K562 (cell line): ENCODE results near the gene SLC12A1. TPM values are rescaled to one million over a fixed set of nuclear protein-coding genes. Genes with fewer than 3 reads are reported as not detected.

Experiments
- HEY1 ChIP-seq: fragments of 250-450 bp; sonication (Bioruptor Pico); IDR thresholded peaks from 2 replicates; pipeline ENCODE4 v1.5.0; 2020; ENCODE audit warnings: mild to moderate bottlenecking, moderate library complexity, borderline replicate concordance
- KHSRP ChIP-seq: fragments of 450-650 bp; IDR thresholded peaks from 2 replicates; pipeline ENCODE4 v1.6.1; 2017
- PCBP1 ChIP-seq: fragments of 200-400 bp; formaldehyde crosslinking; IDR thresholded peaks from 2 replicates; pipeline ENCODE4 v1.6.1; 2018; ENCODE audit warnings: mild to moderate bottlenecking, low read depth, low read length; ENCODE audit not compliant: poor library complexity, severe bottlenecking
- PTTG1 ChIP-seq: fragments of 450-650 bp; IDR thresholded peaks from 2 replicates; pipeline ENCODE4 v1.6.1; 2016; ENCODE audit warnings: low read depth, mild to moderate bottlenecking, missing genetic modification characterization, missing compliant biosample characterization
- RBFOX2 ChIP-seq: fragments of 200-400 bp; formaldehyde crosslinking; IDR thresholded peaks from 2 replicates; pipeline ENCODE4 v1.6.1; 2017; ENCODE audit warnings: low read depth, mild to moderate bottlenecking, low read length, moderate library complexity
- TAF1 ChIP-seq: IDR thresholded peaks from 2 replicates; pipeline ENCODE4 v1.6.1; 2011; ENCODE audit warnings: mild to moderate bottlenecking, low read length, moderate library complexity; ENCODE audit not compliant: insufficient read depth, control insufficient read depth, severe bottlenecking; ENCODE audit errors: extremely low read depth
- ZNF133 ChIP-seq: fragments of 250-450 bp; sonication (Bioruptor Pico); IDR thresholded peaks from 2 replicates; pipeline ENCODE4 v1.4.0; 2020; ENCODE audit warnings: mild to moderate bottlenecking
- polyA plus RNA-seq, 8 experiments: library from polyadenylated mRNA; depleted of rRNA in 4 of 8; stranded (reverse) in 5 of 8; unstranded in 3 of 8; fragments of >200 nt; fragmentation: Nextera tagmentation in 2 of 8; fragmentation: Illumina TruSeq in 1 of 8; extraction: Ambion mirVana in 2 of 8; extraction: Trizol in 1 of 8; gene quantifications; 2 replicates each; pipeline versions ENCODE4 v1.2.1 to v1.2.3, GENCODE V29; 2011 to 2014; ENCODE audit warnings: inconsistent platforms in 1 of 8, missing spikeins in 1 of 8
- total RNA-seq, 7 experiments: library from RNA; depleted of rRNA in 6 of 7; stranded (reverse); fragments of >200 nt in 6 of 7; fragmentation: Illumina TruSeq in 2 of 7; extraction: Trizol in 2 of 7; gene quantifications; 2 replicates each; pipeline versions ENCODE4 v1.2.1 to v1.2.3, GENCODE V29; 2011 to 2021; ENCODE audit warnings: low replicate concordance in 1 of 7
- TF ChIP-seq, protein P1 (sequence below): fragments of 250-450 bp; sonication (Bioruptor Pico); IDR thresholded peaks from 2 replicates; pipeline ENCODE4 v1.4.0; 2020; ENCODE audit warnings: mild to moderate bottlenecking, moderate library complexity
- TF ChIP-seq, protein P2 (sequence below): sonication (generic); formaldehyde crosslinking; IDR thresholded peaks from 2 replicates; pipeline ENCODE4 v1.8.1; 2023; ENCODE audit warnings: mild to moderate bottlenecking, missing genetic modification reagents
- TF ChIP-seq, protein P3 (sequence below): fragments of 250-450 bp; sonication (Bioruptor Pico); IDR thresholded peaks from 2 replicates; pipeline ENCODE4 v1.8.0; 2022; ENCODE audit warnings: inconsistent platforms
- TF ChIP-seq, protein P4 (sequence below): IDR thresholded peaks from 2 replicates; pipeline ENCODE4 v1.6.1; 2014; ENCODE audit warnings: antibody characterized with exemption
- TF ChIP-seq, protein P5 (sequence below), 2 experiments: fragments of 450-650 bp in 1 of 2; IDR thresholded peaks; 2 replicates each; pipeline ENCODE4 v1.6.1; 2011 to 2017; ENCODE audit warnings: low read depth in 2 of 2, antibody characterized with exemption in 1 of 2, borderline replicate concordance in 1 of 2, low read length in 1 of 2, mild to moderate bottlenecking in 1 of 2, mixed read lengths in 1 of 2; ENCODE audit not compliant: control insufficient read depth in 1 of 2

SLC12A1 gene
- total and polyA plus RNA-seq, 9 of the 15 experiments (the other 6 are each of a cell fraction or from before 2014, with no cell fraction given): not detected

DNA sequence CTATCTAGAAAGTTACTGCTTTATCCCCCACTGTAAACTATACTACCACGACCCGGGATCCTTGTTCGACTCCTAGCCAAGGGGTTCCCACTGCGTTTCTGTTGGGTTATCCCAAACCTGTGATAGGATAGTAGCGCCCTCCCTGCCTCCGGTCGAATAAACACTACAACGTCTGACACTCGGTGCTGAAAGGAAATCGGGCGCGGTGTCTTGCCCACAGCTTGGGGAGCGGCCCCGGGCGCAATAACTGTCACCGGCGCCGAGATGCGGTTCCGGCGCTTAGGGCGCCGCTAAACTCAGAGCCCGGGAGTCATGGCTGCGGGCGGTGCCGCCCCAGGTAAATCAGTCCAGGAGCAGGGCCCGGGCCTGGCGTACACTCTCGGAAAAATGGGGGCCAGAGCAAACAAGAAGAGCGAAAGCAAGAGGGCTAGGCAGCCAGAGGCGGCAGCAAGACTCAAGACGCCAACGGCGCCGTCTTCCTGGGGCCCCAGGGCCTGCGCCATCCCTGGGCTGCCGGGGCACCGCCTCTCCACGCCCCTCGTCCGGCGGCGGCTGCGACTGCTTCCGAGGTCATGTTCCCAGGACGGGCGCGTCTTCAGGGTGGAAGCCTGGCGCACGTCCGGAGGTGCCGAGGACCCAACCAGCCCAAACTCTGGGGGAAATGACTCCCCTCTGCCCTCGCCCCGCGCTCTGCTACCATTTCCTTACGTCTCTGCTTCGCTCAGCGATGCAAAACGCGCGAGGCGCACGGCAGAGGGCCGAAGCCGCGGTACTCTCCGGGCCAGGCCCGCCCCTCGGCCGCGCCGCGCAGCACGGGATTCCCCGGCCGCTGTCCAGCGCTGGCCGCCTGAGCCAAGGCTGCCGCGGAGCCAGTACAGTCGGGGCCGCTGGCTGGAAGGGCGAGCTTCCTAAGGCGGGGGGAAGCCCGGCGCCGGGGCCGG is 125.0 kb downstream of the SLC12A1 start, which contains the start of gene DUT (continued):
- TF ChIP-seq, protein P1, sequence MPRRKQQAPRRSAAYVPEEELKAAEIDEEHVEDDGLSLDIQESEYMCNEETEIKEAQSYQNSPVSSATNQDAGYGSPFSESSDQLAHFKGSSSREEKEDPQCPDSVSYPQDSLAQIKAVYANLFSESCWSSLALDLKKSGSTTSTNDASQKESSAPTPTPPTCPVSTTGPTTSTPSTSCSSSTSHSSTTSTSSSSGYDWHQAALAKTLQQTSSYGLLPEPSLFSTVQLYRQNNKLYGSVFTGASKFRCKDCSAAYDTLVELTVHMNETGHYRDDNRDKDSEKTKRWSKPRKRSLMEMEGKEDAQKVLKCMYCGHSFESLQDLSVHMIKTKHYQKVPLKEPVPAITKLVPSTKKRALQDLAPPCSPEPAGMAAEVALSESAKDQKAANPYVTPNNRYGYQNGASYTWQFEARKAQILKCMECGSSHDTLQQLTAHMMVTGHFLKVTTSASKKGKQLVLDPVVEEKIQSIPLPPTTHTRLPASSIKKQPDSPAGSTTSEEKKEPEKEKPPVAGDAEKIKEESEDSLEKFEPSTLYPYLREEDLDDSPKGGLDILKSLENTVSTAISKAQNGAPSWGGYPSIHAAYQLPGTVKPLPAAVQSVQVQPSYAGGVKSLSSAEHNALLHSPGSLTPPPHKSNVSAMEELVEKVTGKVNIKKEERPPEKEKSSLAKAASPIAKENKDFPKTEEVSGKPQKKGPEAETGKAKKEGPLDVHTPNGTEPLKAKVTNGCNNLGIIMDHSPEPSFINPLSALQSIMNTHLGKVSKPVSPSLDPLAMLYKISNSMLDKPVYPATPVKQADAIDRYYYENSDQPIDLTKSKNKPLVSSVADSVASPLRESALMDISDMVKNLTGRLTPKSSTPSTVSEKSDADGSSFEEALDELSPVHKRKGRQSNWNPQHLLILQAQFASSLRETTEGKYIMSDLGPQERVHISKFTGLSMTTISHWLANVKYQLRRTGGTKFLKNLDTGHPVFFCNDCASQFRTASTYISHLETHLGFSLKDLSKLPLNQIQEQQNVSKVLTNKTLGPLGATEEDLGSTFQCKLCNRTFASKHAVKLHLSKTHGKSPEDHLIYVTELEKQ (CRISPR knock-in tag): no peak
- TF ChIP-seq HEY1 (CRISPR knock-in tag): no peak
- TF ChIP-seq, protein P2, sequence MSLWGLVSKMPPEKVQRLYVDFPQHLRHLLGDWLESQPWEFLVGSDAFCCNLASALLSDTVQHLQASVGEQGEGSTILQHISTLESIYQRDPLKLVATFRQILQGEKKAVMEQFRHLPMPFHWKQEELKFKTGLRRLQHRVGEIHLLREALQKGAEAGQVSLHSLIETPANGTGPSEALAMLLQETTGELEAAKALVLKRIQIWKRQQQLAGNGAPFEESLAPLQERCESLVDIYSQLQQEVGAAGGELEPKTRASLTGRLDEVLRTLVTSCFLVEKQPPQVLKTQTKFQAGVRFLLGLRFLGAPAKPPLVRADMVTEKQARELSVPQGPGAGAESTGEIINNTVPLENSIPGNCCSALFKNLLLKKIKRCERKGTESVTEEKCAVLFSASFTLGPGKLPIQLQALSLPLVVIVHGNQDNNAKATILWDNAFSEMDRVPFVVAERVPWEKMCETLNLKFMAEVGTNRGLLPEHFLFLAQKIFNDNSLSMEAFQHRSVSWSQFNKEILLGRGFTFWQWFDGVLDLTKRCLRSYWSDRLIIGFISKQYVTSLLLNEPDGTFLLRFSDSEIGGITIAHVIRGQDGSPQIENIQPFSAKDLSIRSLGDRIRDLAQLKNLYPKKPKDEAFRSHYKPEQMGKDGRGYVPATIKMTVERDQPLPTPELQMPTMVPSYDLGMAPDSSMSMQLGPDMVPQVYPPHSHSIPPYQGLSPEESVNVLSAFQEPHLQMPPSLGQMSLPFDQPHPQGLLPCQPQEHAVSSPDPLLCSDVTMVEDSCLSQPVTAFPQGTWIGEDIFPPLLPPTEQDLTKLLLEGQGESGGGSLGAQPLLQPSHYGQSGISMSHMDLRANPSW (CRISPR knock-in tag): no peak
- TF ChIP-seq, protein P3, sequence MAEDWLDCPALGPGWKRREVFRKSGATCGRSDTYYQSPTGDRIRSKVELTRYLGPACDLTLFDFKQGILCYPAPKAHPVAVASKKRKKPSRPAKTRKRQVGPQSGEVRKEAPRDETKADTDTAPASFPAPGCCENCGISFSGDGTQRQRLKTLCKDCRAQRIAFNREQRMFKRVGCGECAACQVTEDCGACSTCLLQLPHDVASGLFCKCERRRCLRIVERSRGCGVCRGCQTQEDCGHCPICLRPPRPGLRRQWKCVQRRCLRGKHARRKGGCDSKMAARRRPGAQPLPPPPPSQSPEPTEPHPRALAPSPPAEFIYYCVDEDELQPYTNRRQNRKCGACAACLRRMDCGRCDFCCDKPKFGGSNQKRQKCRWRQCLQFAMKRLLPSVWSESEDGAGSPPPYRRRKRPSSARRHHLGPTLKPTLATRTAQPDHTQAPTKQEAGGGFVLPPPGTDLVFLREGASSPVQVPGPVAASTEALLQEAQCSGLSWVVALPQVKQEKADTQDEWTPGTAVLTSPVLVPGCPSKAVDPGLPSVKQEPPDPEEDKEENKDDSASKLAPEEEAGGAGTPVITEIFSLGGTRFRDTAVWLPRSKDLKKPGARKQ (CRISPR knock-in tag): no peak
- no peak for TF ChIP-seq ZNF133
- TF ChIP-seq PCBP1: no peak
- TF ChIP-seq PTTG1 (tag): no peak
- TF ChIP-seq KHSRP: no peak
- TF ChIP-seq, protein P4, sequence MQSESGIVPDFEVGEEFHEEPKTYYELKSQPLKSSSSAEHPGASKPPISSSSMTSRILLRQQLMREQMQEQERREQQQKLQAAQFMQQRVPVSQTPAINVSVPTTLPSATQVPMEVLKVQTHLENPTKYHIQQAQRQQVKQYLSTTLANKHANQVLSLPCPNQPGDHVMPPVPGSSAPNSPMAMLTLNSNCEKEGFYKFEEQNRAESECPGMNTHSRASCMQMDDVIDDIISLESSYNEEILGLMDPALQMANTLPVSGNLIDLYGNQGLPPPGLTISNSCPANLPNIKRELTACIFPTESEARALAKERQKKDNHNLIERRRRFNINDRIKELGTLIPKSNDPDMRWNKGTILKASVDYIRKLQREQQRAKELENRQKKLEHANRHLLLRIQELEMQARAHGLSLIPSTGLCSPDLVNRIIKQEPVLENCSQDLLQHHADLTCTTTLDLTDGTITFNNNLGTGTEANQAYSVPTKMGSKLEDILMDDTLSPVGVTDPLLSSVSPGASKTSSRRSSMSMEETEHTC: no peak
- peak; percentile 34 for TF ChIP-seq TAF1
- peak; percentile 88 for TF ChIP-seq RBFOX2
- TF ChIP-seq, protein P5, sequence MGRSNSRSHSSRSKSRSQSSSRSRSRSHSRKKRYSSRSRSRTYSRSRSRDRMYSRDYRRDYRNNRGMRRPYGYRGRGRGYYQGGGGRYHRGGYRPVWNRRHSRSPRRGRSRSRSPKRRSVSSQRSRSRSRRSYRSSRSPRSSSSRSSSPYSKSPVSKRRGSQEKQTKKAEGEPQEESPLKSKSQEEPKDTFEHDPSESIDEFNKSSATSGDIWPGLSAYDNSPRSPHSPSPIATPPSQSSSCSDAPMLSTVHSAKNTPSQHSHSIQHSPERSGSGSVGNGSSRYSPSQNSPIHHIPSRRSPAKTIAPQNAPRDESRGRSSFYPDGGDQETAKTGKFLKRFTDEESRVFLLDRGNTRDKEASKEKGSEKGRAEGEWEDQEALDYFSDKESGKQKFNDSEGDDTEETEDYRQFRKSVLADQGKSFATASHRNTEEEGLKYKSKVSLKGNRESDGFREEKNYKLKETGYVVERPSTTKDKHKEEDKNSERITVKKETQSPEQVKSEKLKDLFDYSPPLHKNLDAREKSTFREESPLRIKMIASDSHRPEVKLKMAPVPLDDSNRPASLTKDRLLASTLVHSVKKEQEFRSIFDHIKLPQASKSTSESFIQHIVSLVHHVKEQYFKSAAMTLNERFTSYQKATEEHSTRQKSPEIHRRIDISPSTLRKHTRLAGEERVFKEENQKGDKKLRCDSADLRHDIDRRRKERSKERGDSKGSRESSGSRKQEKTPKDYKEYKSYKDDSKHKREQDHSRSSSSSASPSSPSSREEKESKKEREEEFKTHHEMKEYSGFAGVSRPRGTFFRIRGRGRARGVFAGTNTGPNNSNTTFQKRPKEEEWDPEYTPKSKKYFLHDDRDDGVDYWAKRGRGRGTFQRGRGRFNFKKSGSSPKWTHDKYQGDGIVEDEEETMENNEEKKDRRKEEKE (IDR thresholded peaks at IDR 0.05; ENCODE audit: borderline replicate concordance in 1 of 2, control insufficient read depth in 1 of 2, low read depth in 2 of 2, low read length in 1 of 2): no peak
